GM21737 (cell line): ENCODE measurements around the gene EMC8.

ENCODE experiments used
- ATAC-seq: cut with Tn5 transposase; IDR thresholded peaks from one replicate; pipeline ENCODE4 v1.9.1; 2021; ENCODE audit warnings: mild to moderate bottlenecking, moderate library complexity; ENCODE audit not compliant: unreplicated experiment

Gene EMC8

DNA sequence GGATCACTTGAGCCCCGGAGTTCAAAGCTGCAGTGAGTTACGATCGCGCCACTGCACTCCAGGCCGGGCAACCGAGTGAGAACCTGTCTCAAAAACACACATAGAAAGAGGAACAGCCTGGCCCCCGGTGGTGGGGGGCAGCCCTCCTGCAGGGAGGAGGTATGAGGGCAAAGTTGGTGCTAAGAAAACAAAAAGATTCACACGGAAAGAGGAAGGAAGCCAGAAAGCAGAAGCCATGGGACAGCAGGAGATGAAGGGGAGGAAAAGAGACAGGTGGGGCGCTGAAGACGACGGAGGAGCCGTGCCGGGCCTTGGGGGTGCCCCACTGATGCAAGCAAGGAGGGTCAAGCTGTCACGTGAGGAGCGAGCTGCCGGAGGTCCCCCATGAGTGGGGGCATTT lies 40.2 kb downstream of the EMC8 start:
- ATAC-seq: no peak

DNA sequence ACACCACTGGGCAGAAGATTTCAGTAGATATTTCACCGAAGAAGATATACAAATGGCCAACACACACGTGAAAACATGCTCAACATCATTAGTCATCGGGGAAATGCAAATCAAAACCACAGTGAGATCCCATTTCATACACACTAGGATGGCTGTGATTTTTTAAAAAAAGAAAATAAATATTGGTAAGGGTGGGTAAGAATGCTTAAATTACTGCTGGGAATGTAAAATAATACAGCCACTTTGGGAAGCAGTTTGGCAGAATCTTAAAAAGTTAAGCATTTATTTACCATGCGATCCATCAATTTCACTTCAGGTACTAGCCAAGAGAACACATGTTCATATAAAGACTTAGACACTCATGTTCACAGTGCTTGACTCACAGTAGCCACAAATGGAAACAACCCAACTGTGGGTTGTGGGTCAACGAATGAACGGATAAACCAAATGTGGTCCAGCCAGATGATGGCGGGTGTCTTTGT lies 42.0 kb downstream of the EMC8 start:
- peak; percentile 32 for ATAC-seq

DNA sequence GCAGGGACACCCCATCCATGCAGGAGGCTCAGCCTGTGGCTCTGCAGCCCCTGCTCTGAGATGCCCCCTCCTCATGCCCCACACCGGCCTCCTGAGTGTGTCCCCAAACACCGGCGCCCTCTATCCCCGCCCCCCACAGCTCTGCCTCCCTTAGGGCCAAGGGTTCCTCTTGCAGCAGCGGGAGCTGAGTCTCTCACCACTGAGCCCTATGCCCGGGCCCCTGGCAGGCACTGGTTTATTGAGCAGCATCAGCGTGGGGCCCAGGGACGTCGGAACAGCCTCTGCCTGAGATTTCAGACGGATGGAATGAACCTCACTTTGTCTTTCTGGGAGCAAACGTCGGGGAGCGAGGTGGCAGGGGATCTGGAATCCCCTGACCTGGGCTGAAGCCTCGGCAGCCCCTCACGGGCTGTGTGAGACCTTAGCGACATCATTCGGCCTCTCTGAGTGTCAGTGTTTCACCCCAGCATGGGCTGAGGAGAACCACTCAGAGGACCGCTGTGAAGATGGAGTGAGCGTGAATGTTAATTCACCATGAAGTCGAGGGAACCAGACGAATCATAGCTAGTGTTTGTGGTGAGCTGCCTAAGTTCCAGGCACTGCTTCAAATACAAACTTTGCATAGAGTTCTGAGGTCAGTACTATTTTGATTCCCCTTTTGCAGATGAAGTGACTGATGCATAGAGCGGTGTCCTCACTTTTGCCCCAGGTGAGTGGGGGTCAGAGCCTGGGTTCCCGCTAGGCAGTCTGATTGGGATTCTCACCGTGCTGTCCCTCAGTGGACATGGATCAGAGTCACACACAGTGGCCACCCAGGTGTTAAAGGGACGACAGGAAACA lies 43.2 kb downstream of the EMC8 start:
- ATAC-seq: peak; percentile 36

DNA sequence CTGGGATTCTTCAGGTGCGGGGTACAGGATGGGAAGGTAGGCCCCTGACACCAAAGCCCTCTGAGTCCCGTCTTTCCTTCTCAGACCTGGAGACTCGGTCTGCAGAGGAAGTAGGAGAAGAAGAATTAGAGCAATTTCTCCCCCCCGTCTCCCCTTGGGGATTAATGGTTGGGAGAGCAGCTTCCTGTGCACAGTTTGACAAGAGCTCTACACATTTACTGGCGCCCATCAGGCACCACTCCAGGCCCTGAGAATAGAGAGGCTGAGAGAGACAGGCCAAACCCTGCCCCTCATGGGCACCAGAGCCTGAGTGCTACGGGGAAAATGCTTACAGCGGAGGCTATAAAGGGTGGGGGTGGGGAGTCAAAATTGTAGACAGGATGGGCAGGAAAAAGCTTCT lies 44.9 kb downstream of the EMC8 start:
- ATAC-seq: no peak

DNA sequence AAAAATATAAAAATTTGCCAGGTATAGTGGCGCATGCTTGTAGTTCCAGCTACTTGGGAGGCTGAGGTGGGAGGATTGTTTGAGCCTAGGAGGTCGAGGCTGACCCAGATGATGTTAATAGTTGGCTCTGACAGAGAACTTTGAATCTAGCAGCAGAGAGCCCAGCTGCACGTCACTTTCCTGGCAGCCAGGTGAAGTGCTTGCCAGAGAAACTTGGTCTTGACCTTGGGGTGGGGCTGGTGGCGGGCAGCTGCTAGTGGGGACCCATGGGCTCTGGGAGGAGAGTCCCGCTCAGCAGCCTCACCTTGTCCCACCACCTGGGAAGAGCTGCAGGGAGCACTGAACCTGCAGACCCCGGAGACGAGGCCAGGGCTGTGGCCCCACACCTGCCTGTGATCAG lies 45.4 kb downstream of the EMC8 start:
- no peak for ATAC-seq

DNA sequence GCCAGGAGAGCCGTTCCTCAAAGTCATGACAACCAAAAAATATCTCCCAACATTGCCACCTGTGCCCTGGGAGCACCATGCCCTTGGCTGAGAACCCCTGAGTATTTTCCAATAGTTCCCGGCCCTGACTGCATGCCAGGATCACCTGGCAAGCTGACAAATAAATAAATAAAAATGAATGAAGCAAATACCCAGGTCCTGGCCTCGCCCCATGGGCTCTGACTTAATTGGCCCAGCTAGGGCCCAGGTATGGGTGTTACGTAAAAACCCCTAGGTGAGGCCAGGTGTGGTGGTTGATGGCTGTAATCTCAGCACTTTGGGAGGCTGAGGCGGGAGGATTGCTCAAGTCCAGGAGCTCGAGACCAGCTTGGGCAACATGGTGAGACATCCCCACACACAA lies 45.8 kb downstream of the EMC8 start:
- ATAC-seq: no peak

DNA sequence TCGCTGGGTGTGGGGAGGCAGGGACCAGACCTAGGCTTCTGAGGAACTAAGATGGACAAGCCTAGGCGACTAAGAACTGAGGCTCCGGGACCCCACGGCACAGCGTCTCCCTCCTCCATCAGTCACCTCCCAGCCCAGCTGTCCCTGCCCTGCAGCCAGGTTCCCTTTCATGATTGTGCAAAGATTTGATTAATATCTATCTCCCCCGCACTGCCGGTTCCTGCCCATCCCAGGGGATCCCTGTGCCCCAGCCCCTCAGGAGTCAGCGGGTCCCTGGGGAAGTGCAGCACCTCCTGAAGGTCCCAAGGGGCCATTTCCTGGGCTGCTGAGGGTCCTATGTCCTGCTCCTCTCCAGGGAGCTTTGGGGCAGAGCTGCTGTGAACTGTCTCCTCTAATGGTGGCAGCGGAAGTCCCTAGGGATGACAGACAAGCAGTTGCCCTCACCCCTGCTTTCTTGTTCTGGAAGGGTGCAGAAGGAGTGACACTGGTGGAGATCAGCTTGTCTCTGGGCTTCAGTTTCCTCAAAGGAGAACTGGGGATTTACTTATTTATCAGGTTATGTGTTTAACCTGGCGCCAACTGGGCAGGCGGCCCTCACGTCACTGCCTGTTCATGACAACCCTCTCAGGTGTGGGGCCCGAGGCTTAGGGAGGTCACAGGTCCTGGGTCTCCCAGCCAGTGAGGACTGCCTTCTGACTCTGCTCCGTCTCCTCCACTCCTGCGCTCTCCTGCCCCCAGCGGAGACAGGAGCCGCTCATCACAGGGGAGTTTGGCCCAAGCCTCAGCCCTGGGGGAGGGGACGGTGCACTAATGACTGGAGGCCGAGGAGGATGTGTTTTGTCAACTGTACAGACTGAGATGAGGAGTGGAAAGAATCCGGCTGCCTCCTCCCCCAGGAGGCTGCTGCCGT lies 46.6 kb downstream of the EMC8 start:
- ATAC-seq: no peak

DNA sequence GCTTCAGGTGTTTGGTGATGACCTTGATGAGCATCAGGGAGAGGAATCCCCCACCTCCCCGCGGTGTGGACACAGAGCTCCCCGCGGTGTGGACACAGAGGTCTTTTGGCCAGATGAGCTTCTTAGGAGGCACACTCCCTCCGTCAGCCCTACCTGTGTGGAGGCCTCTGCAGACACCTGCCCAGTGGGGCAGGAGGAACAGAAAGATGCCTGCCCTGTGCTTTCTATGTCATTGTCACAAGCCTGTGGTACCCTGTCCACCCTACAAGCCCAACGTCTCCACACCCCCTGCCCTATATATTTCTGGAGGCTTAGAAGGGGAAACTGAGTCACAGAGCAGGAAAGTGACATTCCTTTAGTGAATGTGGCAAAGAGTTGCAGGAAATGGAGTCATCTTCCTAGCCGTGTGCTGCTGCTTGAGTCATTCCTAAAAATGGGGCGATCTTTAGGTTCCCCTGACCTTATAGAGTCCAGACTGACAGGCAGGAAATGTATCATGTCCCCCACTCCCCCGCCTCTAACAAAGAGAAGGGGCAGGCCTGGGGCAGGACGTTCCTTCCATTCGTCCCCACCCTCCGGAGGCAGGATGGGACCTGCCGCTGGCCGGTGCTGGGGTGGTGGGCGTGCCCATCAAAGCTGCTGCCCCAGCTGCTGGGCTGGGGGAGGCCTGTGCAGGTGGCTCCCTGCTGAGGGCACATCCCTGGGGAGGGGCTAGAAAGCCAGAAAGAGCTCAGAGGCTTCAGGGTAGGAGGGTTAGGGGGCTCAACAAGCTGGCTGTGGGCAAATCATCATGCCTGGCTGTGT lies 47.4 kb downstream of the EMC8 start:
- no peak for ATAC-seq

DNA sequence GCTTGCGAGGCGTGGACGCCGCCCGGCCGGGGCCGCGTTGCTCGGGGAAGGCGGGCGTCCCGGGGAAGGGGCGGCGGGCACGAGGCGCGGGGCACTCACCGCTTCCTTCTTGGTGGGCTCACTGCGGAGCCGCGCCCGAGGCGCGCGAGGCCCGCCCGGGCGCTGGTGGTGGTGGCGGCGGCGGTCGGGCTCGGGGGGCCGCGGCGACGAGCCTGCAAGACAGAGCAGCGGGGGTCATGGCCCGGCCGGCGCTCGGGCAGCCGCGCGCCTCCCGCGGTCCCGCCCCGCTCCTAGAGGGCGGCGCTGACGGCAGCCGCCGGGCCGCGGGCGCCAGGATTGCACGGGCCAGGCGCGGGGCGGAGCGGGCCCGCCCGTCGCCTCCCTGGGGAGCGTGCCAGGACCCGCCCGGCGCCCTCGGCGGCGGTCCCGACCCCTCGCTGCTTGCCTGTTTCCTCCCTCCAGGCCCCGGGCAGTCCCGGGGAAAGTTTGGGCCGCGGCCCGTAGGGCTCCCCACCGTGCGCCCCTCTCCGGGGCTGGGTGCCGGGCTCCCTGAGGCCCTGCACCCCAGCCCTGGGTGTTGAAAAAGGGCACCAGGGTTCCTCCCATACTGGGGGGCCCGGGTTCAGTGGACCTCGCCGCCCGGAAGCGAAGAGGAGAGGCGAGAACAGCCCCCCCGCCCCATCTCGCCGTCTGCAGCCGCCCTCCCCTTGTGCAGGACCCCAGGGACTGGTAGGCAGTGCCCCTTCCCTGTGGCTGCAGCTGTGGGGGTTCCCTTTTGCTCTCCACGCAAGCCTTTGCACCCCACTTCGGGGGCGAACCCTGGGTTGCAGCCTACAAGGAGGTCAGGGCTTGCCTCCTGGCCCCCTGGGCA lies 48.3 kb downstream of the EMC8 start, which contains the start of gene C16orf74:
Gene C16orf74 (minus strand): TSS at position 270 of the 871 bp plus-strand sequence. CDS start 15,879 bp downstream, outside the sequence.
- peak; percentile 42 for ATAC-seq

DNA sequence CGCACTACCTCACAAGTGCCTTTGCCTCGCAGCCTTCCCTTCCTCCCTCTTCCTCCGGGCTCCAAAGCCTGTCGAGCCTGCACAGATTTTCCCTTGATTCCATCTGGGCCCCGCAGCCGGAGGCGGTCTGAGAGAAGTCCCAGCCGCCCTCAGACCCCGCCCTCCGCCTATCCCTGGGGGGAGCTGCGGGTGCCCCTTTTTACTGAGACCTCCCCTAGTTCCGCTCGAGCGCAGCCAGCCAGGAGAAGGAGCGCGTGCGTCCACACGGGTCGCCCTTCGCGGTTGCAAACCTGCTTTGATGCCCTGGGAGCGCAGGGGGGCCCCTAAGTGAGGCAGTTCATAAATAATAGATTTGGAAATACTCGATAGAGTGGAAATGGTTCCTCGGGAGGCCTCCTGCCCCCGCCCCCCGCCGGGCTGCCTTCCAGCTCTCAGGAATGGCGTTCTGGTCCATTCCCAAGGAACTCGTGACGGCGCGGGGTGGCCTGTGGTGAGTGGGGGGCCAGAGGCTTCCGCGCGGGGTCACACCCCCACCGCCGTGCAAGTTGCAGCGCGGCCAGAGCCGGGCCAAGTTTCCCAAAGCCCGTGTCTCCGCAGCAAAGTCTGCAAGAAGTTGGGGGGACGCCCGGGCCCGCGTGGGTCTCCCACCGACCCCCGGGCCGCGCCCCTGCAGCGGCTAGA lies 49.1 kb downstream of the EMC8 start:
- no peak for ATAC-seq

DNA sequence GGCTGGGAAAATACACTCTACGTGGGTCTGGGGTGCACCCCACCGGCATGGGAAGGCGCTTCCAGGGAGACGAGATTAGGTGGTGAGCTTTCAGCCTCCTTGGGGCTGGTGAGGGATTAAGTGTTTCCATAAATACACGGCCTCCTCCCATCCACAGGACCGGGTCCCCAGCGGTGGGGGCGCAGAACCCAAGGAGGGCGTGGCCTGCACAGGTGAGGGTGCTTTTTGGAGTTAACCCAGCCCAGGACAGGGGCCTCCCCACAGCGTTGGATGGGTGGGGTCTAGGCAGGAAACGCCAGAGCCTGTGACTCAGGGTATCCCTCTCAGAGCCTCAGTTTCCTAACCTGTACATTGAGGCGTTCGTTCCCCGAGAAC lies 49.6 kb downstream of the EMC8 start:
- no peak for ATAC-seq

DNA sequence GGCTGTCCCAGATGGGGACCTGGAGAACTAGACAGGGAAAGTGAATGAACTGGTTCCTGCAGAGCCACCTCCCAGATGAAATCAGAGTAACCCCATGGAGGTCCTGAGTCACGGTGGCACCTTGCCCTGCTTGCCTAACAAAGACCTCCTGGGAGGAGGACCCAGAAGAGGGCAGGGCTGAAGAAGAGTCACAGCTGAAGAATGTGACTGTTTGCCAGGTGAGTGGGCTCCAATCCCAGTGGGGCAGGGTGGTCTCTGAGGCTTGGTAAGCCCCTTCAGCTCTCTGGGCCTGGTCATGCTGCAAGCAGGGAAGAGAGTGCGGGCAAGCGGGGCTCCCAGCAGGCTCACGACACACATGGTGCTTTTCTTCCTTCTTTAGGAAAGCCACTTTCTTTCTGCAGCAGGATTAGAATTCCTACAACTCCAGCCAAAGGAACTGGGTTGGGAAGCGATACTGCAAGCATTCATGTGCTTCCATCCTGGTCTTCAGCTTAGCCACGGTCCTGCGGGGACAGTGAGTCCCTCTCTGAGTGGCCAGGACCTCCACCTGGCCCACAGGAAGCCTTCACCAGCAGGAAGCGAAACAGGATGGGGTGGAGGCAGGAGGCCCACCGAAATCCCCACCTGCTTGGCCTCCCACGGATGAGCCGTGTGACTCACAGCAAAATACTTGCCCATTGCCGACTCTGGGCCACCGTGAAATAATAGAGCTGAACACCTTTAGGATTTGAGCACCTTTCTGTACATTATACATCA lies 52.7 kb downstream of the EMC8 start:
- ATAC-seq: no peak

DNA sequence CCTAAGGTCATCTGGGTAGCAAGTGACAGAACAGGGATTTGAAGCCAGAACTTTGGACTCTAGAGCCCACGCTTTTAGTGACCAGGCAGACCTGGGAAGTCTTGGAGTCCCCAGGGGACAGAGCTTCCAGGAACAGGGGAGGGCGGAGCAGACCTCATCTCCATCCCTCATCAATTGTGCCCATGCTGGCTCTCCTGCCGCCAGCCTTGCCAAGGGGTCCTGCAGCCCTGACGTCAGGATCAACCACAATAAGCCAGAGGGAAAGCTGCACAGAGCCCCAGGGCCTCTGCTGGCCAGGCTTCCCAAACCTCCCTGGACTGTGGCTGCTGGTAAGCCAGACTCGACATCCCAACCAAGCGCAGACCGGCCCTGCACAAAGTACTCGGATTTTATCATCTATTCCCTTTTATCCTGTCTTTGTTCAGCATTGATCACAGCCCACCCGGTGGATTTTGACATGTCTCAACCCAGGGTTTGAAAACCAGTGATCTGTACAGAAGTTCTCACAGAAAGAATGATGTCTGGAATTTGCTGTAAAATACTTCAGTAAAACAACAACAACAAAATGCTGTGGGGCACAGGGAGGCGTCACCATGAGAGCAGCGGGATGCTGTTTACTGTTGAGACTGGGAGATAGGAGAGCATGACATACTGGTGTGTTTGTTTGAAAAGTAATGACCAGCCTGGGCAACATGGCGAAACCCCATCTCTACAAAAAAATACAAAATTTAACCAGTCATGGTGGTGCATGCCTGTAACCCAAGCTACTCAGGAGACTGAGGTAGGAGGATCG lies 60.2 kb downstream of the EMC8 start:
- no peak for ATAC-seq

DNA sequence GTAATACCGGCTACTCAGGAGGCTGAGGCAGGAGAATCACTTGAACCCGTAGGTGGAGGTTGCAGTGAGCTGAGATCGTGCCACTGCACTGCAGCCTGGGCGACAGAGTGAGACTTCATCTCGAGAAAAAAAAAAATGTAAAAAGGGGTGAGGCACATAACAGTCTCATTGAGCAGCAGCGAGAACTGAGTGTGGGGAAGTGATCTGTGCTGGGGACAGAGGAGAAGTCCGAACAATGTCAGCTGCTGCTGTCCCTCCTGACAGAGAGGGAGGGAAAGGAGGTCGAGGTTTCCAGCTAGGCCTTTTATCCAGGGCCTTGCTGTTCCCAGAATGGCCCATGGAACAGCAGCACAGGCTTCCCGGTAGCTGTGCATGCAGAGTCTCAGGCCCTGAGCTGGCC lies 62.4 kb downstream of the EMC8 start:
- ATAC-seq: no peak

DNA sequence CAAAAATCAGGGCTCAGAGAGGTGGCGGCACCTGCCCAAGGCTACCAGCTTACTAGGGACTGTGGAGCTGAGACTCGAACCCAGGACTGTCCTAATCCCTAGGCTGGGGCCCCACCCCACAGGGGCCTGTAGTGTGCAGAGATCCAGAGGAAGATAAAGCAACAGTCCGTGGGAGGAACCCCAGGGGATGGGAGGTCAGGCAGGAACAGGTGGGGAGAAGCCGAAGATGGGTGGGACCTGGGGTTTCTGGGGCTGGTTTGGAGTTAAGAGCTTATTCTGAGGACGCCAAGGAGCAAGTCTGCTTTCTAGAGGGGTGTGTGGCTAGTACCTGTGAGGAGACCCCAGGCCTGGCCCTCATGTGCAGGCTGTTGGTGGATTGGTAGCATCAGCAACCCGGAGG lies 63.4 kb downstream of the EMC8 start:
- ATAC-seq: no peak

DNA sequence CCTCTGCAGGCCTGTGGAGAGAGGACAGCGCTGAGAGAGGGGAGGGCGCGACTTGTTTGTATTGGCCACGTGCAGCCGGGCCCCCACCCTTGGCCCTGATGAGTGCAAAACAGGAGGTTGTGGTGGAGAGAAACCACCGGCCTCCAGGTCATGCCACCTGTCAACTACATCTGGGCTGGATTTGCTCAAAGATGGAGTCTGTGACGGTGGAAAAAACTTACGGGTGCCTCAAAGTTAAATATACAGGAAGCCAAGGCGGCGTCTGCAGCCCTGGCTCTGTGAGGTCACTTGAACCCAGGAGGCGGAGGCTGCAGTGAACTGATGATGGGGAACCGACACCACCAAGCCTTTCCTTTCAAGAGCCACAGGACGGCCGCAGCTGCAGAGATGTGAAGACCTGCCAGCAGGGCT lies 64.1 kb downstream of the EMC8 start:
- peak; percentile 67 for ATAC-seq

DNA sequence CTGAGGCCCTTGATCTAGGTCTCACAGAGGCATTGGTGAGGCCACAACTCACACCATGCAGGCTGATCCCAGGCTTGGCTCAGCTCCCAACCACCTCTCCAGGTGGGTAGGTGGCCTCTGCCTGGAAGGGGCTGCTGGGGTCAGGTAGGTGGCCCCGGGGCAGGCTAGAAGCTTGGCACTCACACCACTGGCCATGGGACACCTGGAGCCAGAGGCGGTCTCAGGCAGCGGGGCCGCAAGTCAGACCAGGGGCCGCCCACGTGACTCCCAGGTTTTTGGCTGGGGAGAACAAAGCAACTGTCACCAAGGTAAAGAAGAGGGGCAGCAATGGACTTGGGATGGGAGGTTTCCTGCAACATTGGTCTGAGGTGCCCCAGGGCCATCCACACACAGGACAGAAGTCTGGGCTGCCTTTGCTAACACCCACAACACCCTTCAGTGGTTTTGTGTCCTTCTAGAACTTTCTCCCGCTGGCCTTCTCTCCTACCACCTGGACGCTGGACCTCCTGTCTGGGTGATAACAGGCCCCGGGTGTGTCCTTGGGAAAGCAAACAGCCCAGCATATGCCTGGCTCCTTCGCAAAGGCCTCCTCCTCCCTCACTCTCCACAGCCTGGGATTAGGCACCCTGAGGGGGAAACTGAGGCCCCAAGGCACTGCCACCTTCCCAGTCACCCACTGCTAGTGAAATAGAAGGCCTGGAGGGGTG lies 64.9 kb downstream of the EMC8 start:
- no peak for ATAC-seq
